Neural cell (in vitro differentiated cells): ENCODE data around the gene STAT4. TPM values are rescaled to one million over a fixed set of nuclear protein-coding genes. Genes with fewer than 3 reads are reported as not detected.

Experiments
- H2AFZ ChIP-seq: fragments of 200-600, 300-800 bp; sonication (generic), shearing (Covaris generic); 2 replicates; pipeline ENCODE4 v1.6.0; 2014; ENCODE audit warnings: low read depth, mild to moderate bottlenecking, antibody characterized with exemption, low read length, moderate library complexity
- H3F3A ChIP-seq: fragments of 200-600 bp; shearing (Covaris generic); 2 replicates; pipeline ENCODE4 v1.6.1; 2016; ENCODE audit warnings: mild to moderate bottlenecking, moderate library complexity, mixed read lengths, antibody characterized with exemption, low read length; ENCODE audit not compliant: insufficient read depth, poor library complexity, severe bottlenecking
- H3K27ac ChIP-seq: fragments of 200-600, 300-800 bp; sonication (generic), shearing (Covaris generic); 2 replicates; pipeline ENCODE4 v1.5.1; 2014; ENCODE audit warnings: mild to moderate bottlenecking, low read length, moderate library complexity
- H3K27me3 ChIP-seq: fragments of 300-800, 200-600 bp; sonication (generic), shearing (Covaris generic); 2 replicates; pipeline ENCODE4 v1.6.0; 2014; ENCODE audit warnings: mild to moderate bottlenecking, low read depth, low read length, moderate library complexity; ENCODE audit not compliant: insufficient read depth
- H3K36me3 ChIP-seq: fragments of 300-800, 200-600 bp; sonication (generic), shearing (Covaris generic); 2 replicates; pipeline ENCODE4 v1.5.1; 2014; ENCODE audit warnings: mild to moderate bottlenecking, antibody characterized with exemption, low read length, moderate library complexity; ENCODE audit not compliant: insufficient read depth
- H3K4me2 ChIP-seq: fragments of 300-800, 200-600 bp; sonication (generic), shearing (Covaris generic); 2 replicates; pipeline ENCODE4 v1.6.0; 2014; ENCODE audit warnings: mild to moderate bottlenecking, low read length
- H3K4me3 ChIP-seq: fragments of 300-800, 200-600 bp; sonication (generic), shearing (Covaris generic); 2 replicates; pipeline ENCODE4 v1.5.1; 2014; ENCODE audit warnings: mild to moderate bottlenecking, low read length, moderate library complexity
- H3K79me2 ChIP-seq: fragments of 200-600 bp; shearing (Covaris generic); replicated peaks from 2 replicates; pipeline ENCODE4 v1.6.0; 2014; ENCODE audit warnings: mild to moderate bottlenecking, low read length, moderate library complexity; ENCODE audit not compliant: insufficient read depth
- H3K9ac ChIP-seq: fragments of 300-800, 200-600 bp; sonication (generic), shearing (Covaris generic); 2 replicates; pipeline ENCODE4 v1.6.1; 2016; ENCODE audit warnings: mild to moderate bottlenecking, low read length, mixed read lengths
- H3K9me2 ChIP-seq: fragments of 200-600 bp; shearing (Covaris generic); 2 replicates; pipeline ENCODE4 v1.6.1; 2016; ENCODE audit warnings: mild to moderate bottlenecking, low read length, mixed read lengths; ENCODE audit not compliant: insufficient read depth
- H3K9me3 ChIP-seq: fragments of 200-600, 300-800 bp; sonication (generic), shearing (Covaris generic); 2 replicates; pipeline ENCODE4 v1.6.1; 2016; ENCODE audit warnings: mild to moderate bottlenecking, mixed run types, low read length, moderate library complexity, mixed read lengths
- H4K20me1 ChIP-seq: fragments of 200-600 bp; shearing (Covaris generic); 2 replicates; pipeline ENCODE4 v1.6.1; 2016; ENCODE audit warnings: mild to moderate bottlenecking, mixed run types; ENCODE audit not compliant: insufficient read depth
- EP300 ChIP-seq: fragments of 450-650 bp; conservative IDR thresholded peaks from 2 replicates; pipeline ENCODE4 v1.6.1; 2014; ENCODE audit warnings: antibody characterized with exemption, mild to moderate bottlenecking, moderate library complexity; ENCODE audit not compliant: poor library complexity, severe bottlenecking
- EZH2 ChIP-seq: fragments of 200-600, 300-800 bp; shearing (Covaris generic), sonication (generic); IDR thresholded peaks from 2 replicates; pipeline ENCODE4 v1.6.1; 2014; ENCODE audit warnings: antibody characterized with exemption, low read length, borderline replicate concordance, mild to moderate bottlenecking; ENCODE audit not compliant: insufficient read depth, poor library complexity, severe bottlenecking
- MXI1 ChIP-seq: fragments of 450-650 bp; conservative IDR thresholded peaks from 2 replicates; pipeline ENCODE4 v1.6.1; 2014; ENCODE audit warnings: antibody characterized with exemption, mild to moderate bottlenecking; ENCODE audit not compliant: poor library complexity, severe bottlenecking
- POLR2AphosphoS5 ChIP-seq: IDR thresholded peaks from 2 replicates; pipeline ENCODE4 v1.6.1; 2012
- RAD21 ChIP-seq: fragments of 450-650 bp; conservative IDR thresholded peaks from 2 replicates; pipeline ENCODE4 v1.6.1; 2014; ENCODE audit warnings: antibody characterized with exemption, mild to moderate bottlenecking, moderate library complexity
- REST ChIP-seq: IDR thresholded peaks from 2 replicates; pipeline ENCODE4 v1.6.1; 2012; ENCODE audit warnings: borderline replicate concordance
- SMC3 ChIP-seq: fragments of 450-650 bp; conservative IDR thresholded peaks from 2 replicates; pipeline ENCODE4 v1.6.1; 2014; ENCODE audit warnings: antibody characterized with exemption, mild to moderate bottlenecking, moderate library complexity; ENCODE audit not compliant: poor library complexity
- TAF1 ChIP-seq: IDR thresholded peaks from 2 replicates; pipeline ENCODE4 v1.6.1; 2012; ENCODE audit warnings: low read depth
- polyA plus RNA-seq: library from polyadenylated mRNA; depleted of rRNA; stranded (reverse); fragments of >200 nt; gene quantifications from 2 replicates; pipeline ENCODE4 v1.2.3, GENCODE V29; 2014
- TF ChIP-seq, protein P1 (sequence below): fragments of 450-650 bp; IDR thresholded peaks from 2 replicates; pipeline ENCODE4 v1.5.1; 2014; ENCODE audit warnings: antibody characterized with exemption, mild to moderate bottlenecking, moderate library complexity; ENCODE audit not compliant: poor library complexity, severe bottlenecking

STAT4 gene
- polyA plus RNA-seq, 1 donor from 2014 or later: 3.7 TPM

DNA sequence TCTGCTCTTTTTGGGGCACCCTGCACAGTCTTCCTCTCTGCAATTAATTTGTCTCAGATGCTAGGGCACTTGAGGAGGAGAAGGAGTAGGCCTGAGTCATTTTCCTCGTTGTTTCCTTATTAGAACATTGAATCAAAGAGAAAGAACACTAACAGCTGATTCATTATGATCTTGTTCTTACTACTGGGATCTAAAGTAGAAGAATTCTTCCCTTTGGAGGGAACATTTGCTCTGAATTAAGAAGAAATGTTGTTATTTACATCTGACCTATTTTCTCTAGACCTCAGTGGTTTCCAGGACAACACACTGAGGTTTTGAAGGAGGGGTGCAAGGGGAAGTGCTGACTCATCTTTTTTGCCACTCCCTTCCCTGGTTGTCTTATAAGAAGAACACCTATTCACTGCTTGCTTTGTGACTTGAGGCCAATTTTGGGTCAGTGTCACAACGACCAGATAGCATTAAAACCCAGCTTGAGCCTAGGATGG is 112.5 kb downstream of the STAT4 start:
- H3K36me3 ChIP-seq: no peaks in the 10 kb centered on the region
- no peak overlapping the region for H3K4me2 ChIP-seq
- H3K9me3 ChIP-seq: no peaks in the 10 kb centered on the region
- H3K9ac ChIP-seq: no peak overlapping the region
- no peak overlapping the region for H3K4me3 ChIP-seq
- H3K9me2 ChIP-seq: no peaks in the 10 kb centered on the region
- no peak overlapping the region for H2AFZ ChIP-seq
- no peaks in the 10 kb centered on the region for H4K20me1 ChIP-seq
- H3K27ac ChIP-seq: no peak overlapping the region
- no peaks in the 10 kb centered on the region for H3K79me2 ChIP-seq
- no peaks in the 10 kb centered on the region for H3K27me3 ChIP-seq
- H3F3A ChIP-seq: no peaks in the 10 kb centered on the region
- TF ChIP-seq TAF1 (no peak), POLR2AphosphoS5 (no peak), SMC3 (no peak), EZH2 (no peak), REST (no peak), RAD21 (no peak), EP300 (no peak), MXI1 (no peak)
- TF ChIP-seq, protein P1, sequence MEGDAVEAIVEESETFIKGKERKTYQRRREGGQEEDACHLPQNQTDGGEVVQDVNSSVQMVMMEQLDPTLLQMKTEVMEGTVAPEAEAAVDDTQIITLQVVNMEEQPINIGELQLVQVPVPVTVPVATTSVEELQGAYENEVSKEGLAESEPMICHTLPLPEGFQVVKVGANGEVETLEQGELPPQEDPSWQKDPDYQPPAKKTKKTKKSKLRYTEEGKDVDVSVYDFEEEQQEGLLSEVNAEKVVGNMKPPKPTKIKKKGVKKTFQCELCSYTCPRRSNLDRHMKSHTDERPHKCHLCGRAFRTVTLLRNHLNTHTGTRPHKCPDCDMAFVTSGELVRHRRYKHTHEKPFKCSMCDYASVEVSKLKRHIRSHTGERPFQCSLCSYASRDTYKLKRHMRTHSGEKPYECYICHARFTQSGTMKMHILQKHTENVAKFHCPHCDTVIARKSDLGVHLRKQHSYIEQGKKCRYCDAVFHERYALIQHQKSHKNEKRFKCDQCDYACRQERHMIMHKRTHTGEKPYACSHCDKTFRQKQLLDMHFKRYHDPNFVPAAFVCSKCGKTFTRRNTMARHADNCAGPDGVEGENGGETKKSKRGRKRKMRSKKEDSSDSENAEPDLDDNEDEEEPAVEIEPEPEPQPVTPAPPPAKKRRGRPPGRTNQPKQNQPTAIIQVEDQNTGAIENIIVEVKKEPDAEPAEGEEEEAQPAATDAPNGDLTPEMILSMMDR: no peak

DNA sequence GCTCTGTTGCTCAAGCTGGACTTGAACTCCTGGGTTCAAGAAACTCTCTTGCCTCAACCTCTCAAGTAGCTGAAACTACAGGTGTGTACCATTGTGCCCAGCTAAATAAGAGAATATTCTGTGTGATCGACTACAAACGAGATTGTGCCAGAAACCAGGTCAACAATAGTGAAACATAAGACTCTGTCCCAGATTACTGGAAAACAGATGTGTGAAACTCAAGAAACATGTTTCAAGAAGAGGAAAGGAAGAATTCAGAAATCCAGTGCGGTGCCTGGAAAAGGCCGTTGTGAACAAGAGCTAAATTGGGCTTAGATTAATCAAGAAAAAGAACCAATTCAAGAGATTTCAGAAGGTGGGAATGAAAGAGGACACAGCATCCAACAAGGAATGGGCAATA is 113.4 kb downstream of the STAT4 start:
- Histone ChIP-seq H2AFZ (no peak overlapping the region), H3K27ac (no peak overlapping the region), H3K9me3 (no peaks in the 10 kb centered on the region), H3K27me3 (no peaks in the 10 kb centered on the region), H3K9me2 (no peaks in the 10 kb centered on the region), H4K20me1 (no peaks in the 10 kb centered on the region), H3K9ac (no peak overlapping the region), H3K4me2 (no peak overlapping the region), H3K4me3 (no peak overlapping the region), H3K36me3 (no peaks in the 10 kb centered on the region), H3K79me2 (no peaks in the 10 kb centered on the region), H3F3A (no peaks in the 10 kb centered on the region)
- TF ChIP-seq TAF1: no peak
- no peak for TF ChIP-seq EP300
- TF ChIP-seq SMC3: no peak
- no peak for TF ChIP-seq RAD21
- no peak for TF ChIP-seq POLR2AphosphoS5
- no peak for TF ChIP-seq REST
- TF ChIP-seq MXI1: no peak
